Type B pancreatic cell (in vitro differentiated cells): Measurements from ENCODE around the gene CDH10. TPM values are rescaled to one million over a fixed set of nuclear protein-coding genes. Genes with fewer than 3 reads are reported as not detected.
A peak's percentile ranks its signal among the peaks of the same experiment; 100 is the strongest.

Experiments
- DNase-seq: peaks from one replicate; pipeline ENCODE4 v3.0.0; 2021; ENCODE audit warnings: mixed read lengths; ENCODE audit not compliant: unreplicated experiment; ENCODE audit errors: extremely low spot score
- H3K27ac Mint-ChIP-seq: 2 replicates; pipeline ENCODE4 v1.8.0; 2021; ENCODE audit warnings: mild to moderate bottlenecking, mixed read lengths
- H3K27me3 Mint-ChIP-seq: 2 replicates; pipeline ENCODE4 v1.8.0; 2021; ENCODE audit warnings: mixed read lengths
- H3K36me3 Mint-ChIP-seq: 2 replicates; pipeline ENCODE4 v1.8.0; 2021; ENCODE audit warnings: mixed read lengths
- H3K4me1 Mint-ChIP-seq: one replicate; pipeline ENCODE4 v1.8.0; 2021; ENCODE audit warnings: mixed read lengths; ENCODE audit not compliant: unreplicated experiment
- H3K4me3 Mint-ChIP-seq: 2 replicates; pipeline ENCODE4 v1.8.0; 2021; ENCODE audit warnings: mild to moderate bottlenecking, mixed read lengths
- H3K9me3 Mint-ChIP-seq: 2 replicates; pipeline ENCODE4 v1.8.0; 2021; ENCODE audit warnings: mixed read lengths
- total RNA-seq: library from RNA; stranded (reverse); gene quantifications from 2 replicates; pipeline ENCODE4 v1.2.1, GENCODE V29; 2021; ENCODE audit warnings: low replicate concordance
- TF ChIP-seq, protein P1 (sequence below): fragments of 200-600 bp; sonication (generic); conservative IDR thresholded peaks from 2 replicates; pipeline ENCODE4 v1.5.0; 2021; ENCODE audit warnings: antibody characterized with exemption, mild to moderate bottlenecking

CDH10 gene
- total RNA-seq, 1 donor from 2014 or later: 14.2 TPM

- no peaks in the 10 kb centered on the region for H3K9me3 Mint-ChIP-seq
- no peak overlapping the region for H3K4me3 Mint-ChIP-seq
- peaks cover 30% of the 10 kb centered on the region for H3K4me1 Mint-ChIP-seq
- H3K27ac Mint-ChIP-seq: no peak overlapping the region
- no peaks in the 10 kb centered on the region for H3K36me3 Mint-ChIP-seq
- TF ChIP-seq, protein P1, sequence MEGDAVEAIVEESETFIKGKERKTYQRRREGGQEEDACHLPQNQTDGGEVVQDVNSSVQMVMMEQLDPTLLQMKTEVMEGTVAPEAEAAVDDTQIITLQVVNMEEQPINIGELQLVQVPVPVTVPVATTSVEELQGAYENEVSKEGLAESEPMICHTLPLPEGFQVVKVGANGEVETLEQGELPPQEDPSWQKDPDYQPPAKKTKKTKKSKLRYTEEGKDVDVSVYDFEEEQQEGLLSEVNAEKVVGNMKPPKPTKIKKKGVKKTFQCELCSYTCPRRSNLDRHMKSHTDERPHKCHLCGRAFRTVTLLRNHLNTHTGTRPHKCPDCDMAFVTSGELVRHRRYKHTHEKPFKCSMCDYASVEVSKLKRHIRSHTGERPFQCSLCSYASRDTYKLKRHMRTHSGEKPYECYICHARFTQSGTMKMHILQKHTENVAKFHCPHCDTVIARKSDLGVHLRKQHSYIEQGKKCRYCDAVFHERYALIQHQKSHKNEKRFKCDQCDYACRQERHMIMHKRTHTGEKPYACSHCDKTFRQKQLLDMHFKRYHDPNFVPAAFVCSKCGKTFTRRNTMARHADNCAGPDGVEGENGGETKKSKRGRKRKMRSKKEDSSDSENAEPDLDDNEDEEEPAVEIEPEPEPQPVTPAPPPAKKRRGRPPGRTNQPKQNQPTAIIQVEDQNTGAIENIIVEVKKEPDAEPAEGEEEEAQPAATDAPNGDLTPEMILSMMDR: no peak
- DNase-seq: no peak
- no peaks in the 10 kb centered on the region for H3K27me3 Mint-ChIP-seq
Observed at GRCh38 chr5:24646915-24647314, 2.1 kb upstream of the CDH10 start.

DNA sequence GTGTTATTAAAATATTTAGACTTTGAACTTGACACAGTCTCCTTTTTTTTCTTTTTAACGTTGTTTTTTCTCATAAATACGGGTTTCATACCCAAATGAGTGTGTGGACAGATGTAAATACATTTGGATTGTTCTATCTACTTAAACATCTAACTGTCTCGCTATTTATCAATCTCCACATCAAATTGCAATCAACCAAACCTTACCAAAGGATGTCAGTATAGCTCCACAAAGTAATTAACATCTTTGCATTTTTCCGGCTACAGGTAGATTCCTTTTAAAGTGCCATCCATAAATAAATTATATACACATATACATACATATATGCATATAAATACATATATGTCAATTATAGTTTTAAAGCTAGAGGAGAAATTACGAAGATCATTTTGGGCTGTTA lies 705 bp upstream of the CDH10 start:
- Mint-ChIP-seq H3K4me3 (peak overlapping the region; percentile 93), H3K4me1 (peaks cover 37% of the 10 kb centered on the region), H3K27ac (no peak overlapping the region), H3K27me3 (no peaks in the 10 kb centered on the region), H3K9me3 (no peaks in the 10 kb centered on the region), H3K36me3 (no peaks in the 10 kb centered on the region)
- no peak for DNase-seq
- TF ChIP-seq, protein P1: no peak

- H3K27ac Mint-ChIP-seq: no peak overlapping the region
- H3K4me3 Mint-ChIP-seq: peak overlapping the region; percentile 79
- TF ChIP-seq, protein P1: no peak
- H3K36me3 Mint-ChIP-seq: no peaks in the 10 kb centered on the region
- DNase-seq: no peak
- peaks cover 36% of the 10 kb centered on the region for H3K4me1 Mint-ChIP-seq
- no peaks in the 10 kb centered on the region for H3K9me3 Mint-ChIP-seq
- no peaks in the 10 kb centered on the region for H3K27me3 Mint-ChIP-seq
Observed at GRCh38 chr5:24643880-24644279, 898 bp downstream of the CDH10 start.

DNA sequence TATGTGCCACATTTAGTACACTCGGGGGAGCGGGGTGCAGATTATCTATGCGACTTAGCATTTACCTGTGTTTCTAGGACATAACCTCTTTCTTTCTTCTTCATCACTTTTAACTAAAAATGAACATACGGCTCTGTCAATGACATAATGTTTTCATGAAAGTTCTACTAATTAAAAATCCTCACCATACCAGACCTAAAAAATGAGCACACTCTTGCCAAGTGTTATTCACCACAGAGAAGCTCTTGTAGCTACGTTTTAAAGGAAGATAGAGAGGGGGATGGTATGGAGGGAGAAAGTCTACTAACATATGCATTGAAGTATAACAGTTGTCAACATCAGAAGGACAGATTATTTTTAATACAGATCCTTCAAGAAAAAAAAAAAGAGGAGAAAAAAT lies 1.6 kb downstream of the CDH10 start:
- H3K36me3 Mint-ChIP-seq: no peaks in the 10 kb centered on the region
- H3K4me1 Mint-ChIP-seq: peaks cover 31% of the 10 kb centered on the region
- DNase-seq: no peak
- H3K27ac Mint-ChIP-seq: no peak overlapping the region
- H3K4me3 Mint-ChIP-seq: peak overlapping the region; percentile 79
- TF ChIP-seq, protein P1: no peak
- no peaks in the 10 kb centered on the region for H3K27me3 Mint-ChIP-seq
- H3K9me3 Mint-ChIP-seq: no peaks in the 10 kb centered on the region

GRCh38 chr5:24642022-24642421 lies 2.8 kb downstream of the CDH10 start:
- DNase-seq: no peak
- no peak overlapping the region for H3K27ac Mint-ChIP-seq
- peak overlapping the region; percentile 79 for H3K4me3 Mint-ChIP-seq
- TF ChIP-seq, protein P1: peak; percentile 79
- no peaks in the 10 kb centered on the region for H3K27me3 Mint-ChIP-seq
- peaks cover 33% of the 10 kb centered on the region for H3K4me1 Mint-ChIP-seq
- H3K36me3 Mint-ChIP-seq: no peaks in the 10 kb centered on the region
- H3K9me3 Mint-ChIP-seq: no peaks in the 10 kb centered on the region

GRCh38 chr5:24635209-24635608 lies 9.6 kb downstream of the CDH10 start:
- DNase-seq: no peak
- Mint-ChIP-seq H3K27ac (no peak overlapping the region), H3K4me1 (peaks cover 23% of the 10 kb centered on the region), H3K9me3 (no peaks in the 10 kb centered on the region), H3K4me3 (no peak overlapping the region), H3K27me3 (no peaks in the 10 kb centered on the region), H3K36me3 (no peaks in the 10 kb centered on the region)
- TF ChIP-seq, protein P1: no peak
